ENCODE data around the gene CRADD. TPM values are rescaled to one million over a fixed set of nuclear protein-coding genes. Genes with fewer than 3 reads are reported as not detected.

The CRADD gene
- total RNA-seq, 2 donors from 2014 or later: 9.6 to 10.1 TPM

DNA sequence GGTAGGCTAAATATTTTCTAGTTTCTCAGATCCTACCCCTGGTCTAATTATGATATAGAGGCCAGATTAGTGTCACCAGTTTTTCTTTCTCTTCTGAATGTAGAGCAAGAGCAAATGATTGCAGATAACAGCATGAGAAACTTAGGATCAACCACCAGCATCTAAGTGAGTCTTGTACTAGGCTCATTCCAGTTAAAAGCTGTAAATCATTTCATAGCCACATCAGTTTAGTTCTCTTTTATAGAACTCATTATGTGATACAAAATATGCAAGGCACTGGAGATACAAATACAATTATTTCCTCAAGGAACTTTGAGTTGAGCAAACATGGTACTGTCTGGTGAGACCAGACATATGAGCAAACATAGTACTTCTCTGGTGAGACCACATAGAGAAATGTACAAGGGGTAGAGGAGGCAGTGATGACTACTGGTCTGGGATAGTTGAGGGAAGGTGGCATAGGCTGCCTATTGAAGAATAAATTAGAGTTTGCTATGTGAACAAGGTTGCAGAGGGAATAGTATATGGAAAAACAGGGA, 59.5 kb downstream of the CRADD start:
- DNase-seq (ENCODE audit: low spot score in 2 of 2) (no peak), ATAC-seq (no peak)
- Mint-ChIP-seq H3K27ac (no peak overlapping the region), H3K9me3 (no peaks in the 10 kb centered on the region), H3K36me3 (peaks cover 0 to 7% of the 10 kb centered on the region in 2 donors)

DNA sequence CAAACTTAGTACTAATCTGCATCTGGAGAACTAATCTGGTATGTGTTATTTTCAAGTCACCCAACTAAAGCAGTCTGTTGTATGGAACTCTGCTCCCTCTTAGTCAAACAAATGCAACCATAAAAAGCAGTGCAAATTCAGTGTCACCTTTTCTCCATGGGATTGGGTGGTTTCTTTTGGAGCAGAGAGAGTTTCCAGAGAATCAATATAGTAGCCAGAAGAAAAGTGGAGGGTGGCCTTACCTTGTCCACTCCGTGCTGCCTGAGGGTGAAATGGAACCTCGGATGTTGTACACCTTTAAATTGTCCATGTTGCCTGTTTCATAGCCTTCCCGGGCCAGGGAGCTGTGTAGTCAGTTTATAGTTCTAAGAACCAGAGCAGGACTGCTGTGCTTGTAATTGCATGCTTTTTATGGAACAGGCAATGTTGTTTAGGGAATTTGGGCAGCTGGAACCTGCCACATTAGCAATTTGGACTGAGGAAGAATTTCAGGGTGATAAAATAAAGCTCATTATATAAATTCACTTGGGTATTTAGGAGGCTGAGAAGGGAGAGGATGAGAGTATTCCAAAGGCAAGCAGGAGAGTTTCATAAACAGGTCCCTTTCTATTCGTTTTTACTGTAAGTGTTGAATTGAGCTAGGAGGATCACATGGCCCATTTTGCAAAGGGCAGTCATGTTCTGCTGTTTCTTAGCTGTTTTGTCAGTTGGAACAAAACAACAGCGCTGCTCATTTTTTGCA, 60.5 kb downstream of the CRADD start:
- Mint-ChIP-seq H3K27ac (no peak overlapping the region), H3K36me3 (peaks cover 0 to 7% of the 10 kb centered on the region in 2 donors), H3K9me3 (no peaks in the 10 kb centered on the region)
- ATAC-seq (no peak), DNase-seq (ENCODE audit: low spot score in 2 of 2) (no peak)

DNA sequence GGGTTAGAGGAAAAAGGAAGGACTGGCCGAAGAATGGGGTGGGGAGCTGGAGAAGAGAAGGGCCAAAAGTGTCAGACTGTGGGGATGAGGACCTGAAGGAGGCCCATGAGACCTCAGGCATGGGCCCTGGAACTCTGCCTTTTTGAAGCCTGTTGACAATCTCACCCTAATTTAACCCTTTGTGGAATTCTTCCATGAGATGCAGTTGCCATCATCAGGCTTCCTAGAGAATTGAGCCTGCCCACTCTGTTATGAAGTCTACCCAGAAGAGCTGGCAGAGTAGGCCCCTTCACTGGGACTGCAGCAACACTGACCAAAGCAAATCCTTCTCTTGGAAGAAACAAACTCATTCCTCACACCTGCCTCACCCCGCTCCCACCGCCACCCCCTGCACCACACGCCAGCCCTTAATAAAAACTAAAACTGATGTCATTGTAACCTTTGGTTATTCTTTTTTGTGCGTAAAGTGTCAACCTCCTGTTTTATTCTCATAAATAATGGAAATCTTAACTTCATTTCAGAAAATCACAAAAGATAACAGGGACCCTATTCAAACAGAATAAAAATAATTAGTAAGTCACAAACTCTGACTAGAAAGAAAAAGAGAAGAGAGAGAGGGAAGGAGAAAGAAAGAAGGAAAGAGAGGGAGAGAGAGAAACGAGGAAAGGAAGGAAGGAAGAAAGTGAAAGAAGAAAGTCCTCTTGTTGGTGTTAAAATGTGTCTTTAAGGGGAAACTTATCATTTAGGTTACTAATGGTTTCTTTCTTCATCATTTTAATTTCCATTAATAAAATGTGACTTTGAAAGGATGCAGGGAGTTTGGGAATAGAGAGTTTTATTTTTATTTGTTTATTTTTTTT, 61.3 kb downstream of the CRADD start:
- peaks cover 0 to 7% of the 10 kb centered on the region in 2 donors for H3K36me3 Mint-ChIP-seq
- no peak overlapping the region for H3K27ac Mint-ChIP-seq
- H3K9me3 Mint-ChIP-seq: no peaks in the 10 kb centered on the region
- ATAC-seq (no peak), DNase-seq (ENCODE audit: low spot score in 2 of 2) (no peak)

DNA sequence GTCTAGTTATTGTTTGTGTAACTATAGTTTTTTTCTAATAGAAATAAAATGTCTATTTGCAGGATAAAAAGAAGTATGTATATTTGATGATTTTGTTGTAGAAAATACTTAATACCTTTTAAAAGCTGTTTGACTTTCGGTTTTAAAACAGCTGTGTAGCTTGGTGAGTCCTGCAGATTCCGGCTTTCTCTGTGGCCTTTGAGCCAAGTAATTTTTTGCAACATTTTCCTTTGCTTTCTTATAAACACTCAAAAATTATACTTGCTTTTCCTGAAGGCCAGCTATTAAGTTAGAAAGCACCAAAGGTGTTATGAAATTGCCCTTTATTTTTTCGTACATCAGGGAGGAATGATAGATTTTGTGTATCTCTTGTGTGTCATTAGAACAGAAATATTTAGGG, 63.6 kb downstream of the CRADD start:
- ATAC-seq (no peak), DNase-seq (ENCODE audit: low spot score in 2 of 2) (no peak)
- Mint-ChIP-seq H3K27ac (no peak overlapping the region), H3K36me3 (no peaks in the 10 kb centered on the region), H3K9me3 (no peaks in the 10 kb centered on the region)

DNA sequence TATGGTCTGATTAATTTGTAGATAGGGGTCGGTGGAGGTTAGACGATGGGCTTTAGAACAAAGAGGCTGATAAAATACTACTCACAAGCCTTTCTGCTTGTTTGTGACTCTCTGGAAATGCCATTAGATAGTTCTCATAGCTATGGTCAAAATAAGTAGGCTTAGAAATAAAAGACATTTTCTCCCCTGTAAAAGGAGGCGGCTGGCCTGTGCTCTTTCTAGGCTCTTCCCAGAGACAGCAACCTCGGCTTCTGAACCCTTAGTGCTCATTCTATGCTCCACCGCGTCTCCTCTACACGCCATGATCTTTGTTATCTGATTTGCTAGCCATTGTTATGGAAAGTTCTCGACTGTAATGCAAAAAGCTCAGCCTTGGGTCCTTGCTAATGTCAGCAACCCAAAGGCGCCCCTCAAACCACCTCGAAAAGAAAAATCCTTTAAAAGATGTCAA, 64.5 kb downstream of the CRADD start:
- ATAC-seq (peak; percentile 54 to 57), DNase-seq (ENCODE audit: low spot score in 2 of 2) (no peak)
- H3K36me3 Mint-ChIP-seq: no peaks in the 10 kb centered on the region
- peak overlapping the region; percentile 48 to 72 for H3K27ac Mint-ChIP-seq
- H3K9me3 Mint-ChIP-seq: no peaks in the 10 kb centered on the region

- DNase-seq (ENCODE audit: low spot score in 2 of 2) (peak in 1 of 2 donors; percentile 63), ATAC-seq (peak; percentile 94 to 96)
- Mint-ChIP-seq H3K27ac (peak overlapping the region; percentile 60 to 72), H3K36me3 (no peaks in the 10 kb centered on the region), H3K9me3 (no peaks in the 10 kb centered on the region)
These were observed 65.1 kb downstream of the CRADD start for GRCh38 chr12:93742110-93742934.

GRCh38 chr12:93743229-93743998, 66.2 kb downstream of the CRADD start:
- H3K36me3 Mint-ChIP-seq: no peaks in the 10 kb centered on the region
- no peak for DNase-seq (ENCODE audit: low spot score in 2 of 2)
- no peak overlapping the region for H3K27ac Mint-ChIP-seq
- ATAC-seq: no peak
- H3K9me3 Mint-ChIP-seq: no peaks in the 10 kb centered on the region

DNA sequence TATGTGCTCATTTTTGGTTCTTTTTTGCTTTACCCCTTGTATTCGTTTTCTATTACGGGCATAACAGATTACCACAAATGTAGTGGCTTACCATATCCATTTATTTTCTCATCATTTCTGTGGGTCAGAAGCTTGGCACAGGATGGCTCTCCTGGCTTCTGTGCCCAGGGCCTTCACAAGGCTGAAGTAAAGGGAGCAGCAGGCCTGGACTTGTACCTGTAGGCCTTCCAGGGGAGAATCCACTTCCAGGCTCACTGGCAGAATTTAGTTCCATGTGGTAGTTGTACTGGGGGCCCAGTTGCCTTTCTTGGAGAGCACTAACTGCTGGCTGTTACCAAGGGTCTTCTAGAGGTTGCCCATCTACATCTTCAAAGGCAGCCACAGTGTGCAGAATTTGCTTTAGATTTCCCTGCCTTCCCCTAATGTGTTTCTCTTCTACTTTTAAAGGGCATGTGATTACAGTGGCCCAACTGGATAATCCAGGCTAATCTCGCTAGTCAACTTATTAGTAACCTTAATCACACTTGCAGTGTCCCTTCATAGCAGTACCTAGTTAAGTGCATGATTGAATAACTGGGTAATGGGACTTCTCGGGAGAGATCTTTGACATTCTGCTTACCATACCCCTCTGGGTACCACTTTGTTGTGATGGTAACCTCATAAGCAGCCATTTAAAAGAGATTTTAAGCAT, 67.0 kb downstream of the CRADD start:
- no peaks in the 10 kb centered on the region for H3K36me3 Mint-ChIP-seq
- H3K27ac Mint-ChIP-seq: no peak overlapping the region
- no peak for DNase-seq (ENCODE audit: low spot score in 2 of 2)
- ATAC-seq: no peak
- no peaks in the 10 kb centered on the region for H3K9me3 Mint-ChIP-seq

DNA sequence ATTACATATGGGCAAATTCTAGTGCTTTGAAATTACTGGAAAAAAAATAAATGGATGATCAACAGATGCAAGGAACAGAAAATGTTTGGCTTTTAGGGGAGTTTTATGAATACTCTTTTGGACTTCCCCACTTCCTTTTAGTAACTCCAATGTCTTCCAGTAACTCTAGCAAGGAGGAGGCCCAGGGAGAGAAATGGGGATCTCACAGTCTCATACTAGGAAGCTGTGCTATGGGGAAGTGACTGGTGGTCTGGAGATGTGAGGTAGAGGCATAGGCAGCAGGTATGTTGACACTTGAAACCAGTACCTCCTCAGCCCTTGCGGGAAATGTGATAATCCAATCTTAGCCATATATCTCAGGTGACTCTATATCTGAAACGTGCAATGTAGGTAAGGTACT, 68.1 kb downstream of the CRADD start:
- ATAC-seq: no peak
- no peak for DNase-seq (ENCODE audit: low spot score in 2 of 2)

DNA sequence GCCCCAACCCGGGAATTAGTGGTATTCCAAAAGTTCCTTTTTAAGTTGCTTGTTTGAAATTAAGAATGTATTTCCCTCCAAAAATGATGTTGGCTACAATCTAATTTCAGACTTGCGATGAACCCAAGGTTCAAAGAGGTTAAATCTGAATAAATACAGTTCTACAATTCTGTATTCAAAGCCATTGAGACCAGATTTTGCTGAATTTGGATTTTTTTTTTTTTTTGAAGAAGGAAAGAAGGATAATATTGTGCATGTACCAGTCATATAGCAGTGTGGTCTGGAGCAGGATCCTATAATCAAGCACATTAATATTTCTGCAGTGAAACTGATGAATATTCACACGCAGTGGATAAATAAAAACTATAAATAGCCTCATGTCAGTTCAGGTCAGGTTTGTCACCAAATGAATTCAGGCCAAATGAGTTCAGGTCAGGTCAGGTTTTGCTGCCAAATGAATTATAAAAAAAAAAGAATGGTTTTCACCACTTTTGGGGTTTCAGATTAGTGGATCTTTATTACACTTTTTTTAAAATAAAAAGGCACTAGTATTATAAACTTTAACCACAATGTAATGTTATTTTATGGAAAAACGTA, 69.5 kb downstream of the CRADD start:
- ATAC-seq (no peak), DNase-seq (ENCODE audit: low spot score in 2 of 2) (no peak)
- no peak overlapping the region for H3K27ac Mint-ChIP-seq
- H3K36me3 Mint-ChIP-seq: no peaks in the 10 kb centered on the region
- H3K9me3 Mint-ChIP-seq: no peaks in the 10 kb centered on the region

More for the DNA sequence above, 68.1 kb downstream of the CRADD start:
- Mint-ChIP-seq H3K27ac (no peak overlapping the region), H3K36me3 (no peaks in the 10 kb centered on the region), H3K9me3 (no peaks in the 10 kb centered on the region)

DNA sequence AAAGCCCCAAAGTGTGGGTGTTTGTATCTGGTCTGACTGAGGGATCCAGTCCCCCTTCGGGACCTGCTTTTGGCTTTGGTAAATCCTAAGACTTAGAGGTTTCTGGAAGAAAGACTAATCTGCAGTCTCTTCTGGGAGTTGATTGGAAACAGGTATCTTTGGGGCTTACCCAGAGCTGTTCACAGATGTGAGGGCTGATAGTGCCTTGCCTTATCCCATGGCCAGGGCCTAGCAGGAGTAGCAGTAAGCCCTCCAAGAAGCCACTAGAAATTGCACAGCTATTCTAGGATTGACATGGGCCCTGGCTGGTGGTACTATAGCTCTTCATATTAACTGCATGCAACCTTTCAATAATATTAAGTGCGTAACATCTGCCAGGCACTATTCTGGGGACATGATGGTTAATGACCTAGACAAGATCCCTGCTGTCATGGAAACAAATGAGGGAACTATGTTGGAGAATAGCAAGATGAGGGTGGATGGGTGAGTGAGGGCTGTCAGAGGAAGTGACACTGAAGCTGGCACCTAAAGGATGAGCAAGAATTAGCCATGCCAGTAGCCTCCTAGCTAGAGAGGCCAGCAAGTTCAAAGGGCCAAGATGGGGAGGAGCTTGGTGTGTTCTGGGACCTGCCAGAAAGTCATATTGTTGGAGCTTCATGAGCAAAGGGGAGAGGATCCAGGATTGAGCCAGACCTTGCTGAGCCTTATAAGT, 71.7 kb downstream of the CRADD start:
- Mint-ChIP-seq H3K36me3 (peaks cover 19 to 21% of the 10 kb centered on the region in 2 donors), H3K9me3 (peaks cover 6 to 8% of the 10 kb centered on the region in 2 donors), H3K27ac (no peak overlapping the region)
- DNase-seq (ENCODE audit: low spot score in 2 of 2) (no peak), ATAC-seq (peak in 1 of 2 donors; percentile 39)

- H3K36me3 Mint-ChIP-seq: peaks cover 24 to 28% of the 10 kb centered on the region in 2 donors
- no peak overlapping the region for H3K27ac Mint-ChIP-seq
- peaks cover 10 to 11% of the 10 kb centered on the region in 2 donors for H3K9me3 Mint-ChIP-seq
- DNase-seq (ENCODE audit: low spot score in 2 of 2) (no peak), ATAC-seq (no peak)
These were observed 72.3 kb downstream of the CRADD start for GRCh38 chr12:93749515-93749914.

DNA sequence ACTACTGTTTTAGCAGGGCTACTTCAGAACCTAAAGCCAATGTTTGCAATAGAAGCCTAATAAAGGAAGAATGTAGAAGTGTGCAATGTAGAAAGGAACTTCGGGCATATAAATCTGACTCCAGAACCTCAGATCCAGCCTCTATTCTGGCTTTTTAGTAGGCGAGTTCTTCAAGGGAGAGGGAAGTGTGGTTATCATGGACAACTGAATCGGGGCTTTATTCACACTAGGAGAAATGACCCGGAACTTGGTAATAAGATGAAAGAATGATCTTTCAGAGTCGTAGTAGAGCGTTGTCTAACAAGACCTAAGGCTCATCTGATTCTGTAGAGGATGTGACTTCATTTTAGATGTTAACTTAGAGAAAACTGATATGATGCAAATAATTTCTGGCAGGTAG, 72.9 kb downstream of the CRADD start:
- Mint-ChIP-seq H3K27ac (no peak overlapping the region), H3K36me3 (peaks cover 29 to 33% of the 10 kb centered on the region in 2 donors), H3K9me3 (peaks cover 14 to 15% of the 10 kb centered on the region in 2 donors)
- DNase-seq (ENCODE audit: low spot score in 2 of 2) (no peak), ATAC-seq (no peak)

DNA sequence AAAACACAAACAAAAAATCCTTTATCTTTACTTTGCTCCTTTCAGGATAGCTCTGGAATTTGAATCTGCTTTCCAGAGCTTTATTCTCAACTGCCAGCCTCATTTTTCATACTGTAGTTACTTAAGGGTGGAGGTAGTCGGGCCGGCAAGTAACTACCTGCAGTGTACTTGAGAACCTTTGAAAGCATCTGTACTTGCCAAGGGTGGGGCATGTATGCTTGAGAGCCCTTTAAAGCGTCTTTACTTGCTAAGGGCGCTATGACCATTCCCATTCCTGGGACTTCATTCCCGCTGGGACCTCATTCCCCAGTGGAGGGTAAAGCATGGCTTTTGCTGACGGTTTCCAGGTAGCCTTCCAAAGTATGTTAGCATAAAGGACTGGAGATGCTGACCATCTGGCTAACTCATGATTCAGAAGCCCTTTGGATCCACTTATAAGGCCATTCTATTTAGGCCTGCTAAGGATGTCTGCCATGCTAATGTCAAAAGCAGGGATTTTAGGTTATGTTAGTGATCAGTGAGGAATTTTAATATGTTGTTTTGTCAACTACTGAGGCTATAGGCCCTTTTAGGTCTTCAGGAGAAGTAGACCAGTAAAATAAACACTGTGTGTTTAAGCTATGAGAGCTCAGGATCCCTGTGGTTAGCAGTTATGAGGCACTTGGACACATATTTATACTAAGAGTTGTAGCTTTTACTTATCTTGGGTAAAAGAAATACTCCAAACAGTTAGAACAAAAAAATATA, 74.9 kb downstream of the CRADD start:
- DNase-seq (ENCODE audit: low spot score in 2 of 2) (no peak), ATAC-seq (no peak)
- Mint-ChIP-seq H3K9me3 (peaks cover 14 to 15% of the 10 kb centered on the region in 2 donors), H3K36me3 (peaks cover 29 to 39% of the 10 kb centered on the region in 2 donors), H3K27ac (no peak overlapping the region)

Measured in activated naive CD4-positive, alpha-beta T cell treated with anti-CD3 and anti-CD28 coated beads, Interleukin-2, amount 50 U/mL, for 72 hours (primary cell).